NCI-H446 treated with DMSO at 0.1 percent for 48 hours (cell line): ENCODE results near the gene KRTAP4-11.
"Not testable (repeated sequence)": the region's sequence is repeated elsewhere in the genome, so short reads cannot be mapped to it uniquely, and the experiment has no call there.

Experiments used
- DNase-seq: peaks from one replicate; lab custom pipeline; 2025; lab: John Stamatoyannopoulos, UW

Gene KRTAP4-11

GRCh38 chr17:41084100-41084856, 33.9 kb downstream of the KRTAP4-11 start, which contains the start of gene KRTAP4-7:
Gene KRTAP4-7 (plus strand): TSS chr17:41084150. CDS start chr17:41084207, 57 bp downstream.
- not testable (repeated sequence) for DNase-seq

GRCh38 chr17:41083427-41083826, 34.7 kb downstream of the KRTAP4-11 start:
- not testable (repeated sequence) for DNase-seq

GRCh38 chr17:41082626-41083025, 35.5 kb downstream of the KRTAP4-11 start:
- DNase-seq: no peak

GRCh38 chr17:41076788-41077187, 41.4 kb downstream of the KRTAP4-11 start:
- no peak for DNase-seq

GRCh38 chr17:41073676-41074075, 44.5 kb downstream of the KRTAP4-11 start:
- DNase-seq: no peak

GRCh38 chr17:41071606-41072360, 46.4 kb downstream of the KRTAP4-11 start:
- DNase-seq: no peak

- DNase-seq: no peak
These were observed 49.1 kb downstream of the KRTAP4-11 start for GRCh38 chr17:41069031-41069430.

GRCh38 chr17:41067281-41067680, 50.9 kb downstream of the KRTAP4-11 start:
- no peak for DNase-seq
